Tibial nerve (tissue), 4 donors: ENCODE measurements around the gene MYL12A. TPM values are rescaled to one million over a fixed set of nuclear protein-coding genes. Genes with fewer than 3 reads are reported as not detected.

ENCODE experiments used
- DNase-seq, 2 donors: peaks; one replicate each; pipeline ENCODE4 v3.0.0-alpha.2; 2019; ENCODE audit warnings: low spot score in 2 of 2
- H3K27ac ChIP-seq, 4 donors: fragments of 200-600 bp; sonication (generic) in 3 of 4; one replicate each; pipeline ENCODE4 v1.5.1; 2017 to 2019; ENCODE audit warnings: mild to moderate bottlenecking in 1 of 4
- H3K27me3 ChIP-seq, 2 donors: fragments of 200-600 bp; sonication (generic) in 1 of 2; one replicate each; pipeline versions ENCODE4 v1.5.1 to v1.6.0; 2017 to 2019
- H3K36me3 ChIP-seq, 3 donors: fragments of 200-600 bp; sonication (generic); one replicate each; pipeline ENCODE4 v1.5.1; 2018 to 2019
- H3K4me1 ChIP-seq, 4 donors: fragments of 200-600 bp; sonication (generic) in 3 of 4; one replicate each; pipeline ENCODE4 v1.5.1; 2017 to 2019
- H3K4me3 ChIP-seq, 4 donors: fragments of 200-600 bp; sonication (generic) in 3 of 4; one replicate each; pipeline ENCODE4 v1.5.1; 2017 to 2019; ENCODE audit warnings: mild to moderate bottlenecking in 1 of 4, moderate library complexity in 1 of 4
- H3K9me3 ChIP-seq, 4 donors: fragments of 200-600 bp; sonication (generic) in 3 of 4; one replicate each; pipeline ENCODE4 v1.5.1; 2017 to 2019
- CTCF ChIP-seq, 5 experiments: fragments of 200-600 bp in 3 of 5; fragments of 450-650 bp in 2 of 5; sonication (generic) in 3 of 5; IDR thresholded peaks; one replicate each; pipeline ENCODE4 v1.5.1; 2016 to 2019; ENCODE audit warnings: antibody characterized with exemption in 5 of 5, mild to moderate bottlenecking in 3 of 5, moderate library complexity in 2 of 5
- EP300 ChIP-seq, 2 donors: sonication (generic); formaldehyde crosslinking; IDR thresholded peaks; one replicate each; pipeline ENCODE4 v1.6.1; 2017; ENCODE audit warnings: antibody characterized with exemption in 2 of 2, mild to moderate bottlenecking in 1 of 2
- POLR2A ChIP-seq, 2 donors: fragments of 450-650 bp; IDR thresholded peaks; one replicate each; pipeline ENCODE4 v1.6.1; 2017; ENCODE audit warnings: antibody characterized with exemption in 2 of 2, mild to moderate bottlenecking in 2 of 2, moderate library complexity in 2 of 2
- WGBS, 2 donors: methylation state at CpG; one replicate each; pipeline ENCODE4 v1.1.5; 2018; 5-methylcytosine and 5-hydroxymethylcytosine counted together
- total RNA-seq, 4 donors: library from RNA; depleted of rRNA; stranded (reverse); fragments of >200 nt; gene quantifications; one replicate each; pipeline ENCODE4 v1.1.0, GENCODE V29; 2016

The MYL12A gene
- total RNA-seq, 4 donors from 2014 or later, result 387 to 515 (median 415) TPM

- Histone ChIP-seq H3K27me3 (no peaks in the 10 kb centered on the region), H3K4me3 (peak overlapping the region; percentile 73 to 100 (median 89)), H3K4me1 (peaks cover 0 to 50% (median 18%) of the 10 kb centered on the region in 4 donors), H3K36me3 (peaks cover 0 to 16% (median 0%) of the 10 kb centered on the region in 3 donors), H3K27ac (peak overlapping the region; percentile 92 to 100 (median 98)), H3K9me3 (no peaks in the 10 kb centered on the region)
- 8 to 10% methylated on average over 29 of the region's 29 CpGs for WGBS, 2 donors
- TF ChIP-seq POLR2A (IDR thresholded peaks at IDR 0.05) (peak in 1 of 2 donors; percentile 19), CTCF (IDR thresholded peaks at IDR 0.05) (peak; percentile 92 to 96 (median 94)), EP300 (IDR thresholded peaks at IDR 0.05) (peak; percentile 18 to 74)
- DNase-seq, result peak; percentile 77 to 82
These were observed 1.6 kb upstream of the MYL12A start for GRCh38 chr18:3245853-3246634.

- WGBS, 2 donors, result 34 to 48% methylated on average over 23 of the region's 23 CpGs
- H3K4me1 ChIP-seq, result peaks cover 0 to 57% (median 23%) of the 10 kb centered on the region in 4 donors
- TF ChIP-seq POLR2A (IDR thresholded peaks at IDR 0.05) (no peak), CTCF (IDR thresholded peaks at IDR 0.05) (no peak), EP300 (IDR thresholded peaks at IDR 0.05) (no peak)
- H3K9me3 ChIP-seq, result no peaks in the 10 kb centered on the region
- peak overlapping the region; percentile 73 to 100 (median 89) for H3K4me3 ChIP-seq
- H3K27me3 ChIP-seq, result no peaks in the 10 kb centered on the region
- H3K27ac ChIP-seq, result peak overlapping the region; percentile 92 to 100 (median 98)
- DNase-seq, result peak in 1 of 2 donors; percentile 32
- H3K36me3 ChIP-seq, result peaks cover 0 to 9% (median 0%) of the 10 kb centered on the region in 3 donors
These were observed 864 bp upstream of the MYL12A start for GRCh38 chr18:3246635-3247239.

GRCh38 chr18:3248062-3248657, 559 bp downstream of the MYL12A start:
- Histone ChIP-seq H3K27ac (peak overlapping the region; percentile 92 to 100 (median 98)), H3K27me3 (no peaks in the 10 kb centered on the region), H3K36me3 (peaks cover 0 to 6% (median 0%) of the 10 kb centered on the region in 3 donors), H3K9me3 (no peaks in the 10 kb centered on the region), H3K4me3 (peak overlapping the region; percentile 73 to 100 (median 89)), H3K4me1 (peaks cover 0 to 62% (median 27%) of the 10 kb centered on the region in 4 donors)
- DNase-seq, result peak in 1 of 2 donors; percentile 18
- no peak for TF ChIP-seq POLR2A (IDR thresholded peaks at IDR 0.05)
- no peak for TF ChIP-seq CTCF (IDR thresholded peaks at IDR 0.05)
- no peak for TF ChIP-seq EP300 (IDR thresholded peaks at IDR 0.05)
- WGBS, 2 donors, result 0 to 1% methylated on average over 20 to 21 of the region's 22 CpGs

- H3K27me3 ChIP-seq, result no peaks in the 10 kb centered on the region
- no peaks in the 10 kb centered on the region for H3K9me3 ChIP-seq
- TF ChIP-seq EP300 (IDR thresholded peaks at IDR 0.05), result no peak
- no peak for TF ChIP-seq POLR2A (IDR thresholded peaks at IDR 0.05)
- TF ChIP-seq CTCF (IDR thresholded peaks at IDR 0.05), result no peak
- no peak for DNase-seq
- H3K27ac ChIP-seq, result peak overlapping the region; percentile 92 to 100 (median 98)
- 12 to 13% methylated on average over 9 of the region's 9 CpGs for WGBS, 2 donors
- peaks cover 0 to 13% (median 0%) of the 10 kb centered on the region in 3 donors for H3K36me3 ChIP-seq
- H3K4me3 ChIP-seq, result peak overlapping the region; percentile 73 to 100 (median 89)
- H3K4me1 ChIP-seq, result peaks cover 0 to 66% (median 27%) of the 10 kb centered on the region in 4 donors
These were observed 1.2 kb downstream of the MYL12A start for GRCh38 chr18:3248658-3249359.
